Type B pancreatic cell (in vitro differentiated cells): ENCODE measurements around the gene MON1A. TPM values are rescaled to one million over a fixed set of nuclear protein-coding genes. Genes with fewer than 3 reads are reported as not detected.
"Not testable (repeated sequence)": the region's sequence is repeated elsewhere in the genome, so short reads cannot be mapped to it uniquely, and the experiment has no call there.

Experiments used
- DNase-seq: peaks from one replicate; pipeline ENCODE4 v3.0.0; 2021; ENCODE audit warnings: mixed read lengths; ENCODE audit not compliant: unreplicated experiment; ENCODE audit errors: extremely low spot score
- H3K27ac Mint-ChIP-seq: 2 replicates; pipeline ENCODE4 v1.8.0; 2021; ENCODE audit warnings: mild to moderate bottlenecking, mixed read lengths
- H3K27me3 Mint-ChIP-seq: 2 replicates; pipeline ENCODE4 v1.8.0; 2021; ENCODE audit warnings: mixed read lengths
- H3K36me3 Mint-ChIP-seq: 2 replicates; pipeline ENCODE4 v1.8.0; 2021; ENCODE audit warnings: mixed read lengths
- H3K4me1 Mint-ChIP-seq: one replicate; pipeline ENCODE4 v1.8.0; 2021; ENCODE audit warnings: mixed read lengths; ENCODE audit not compliant: unreplicated experiment
- H3K4me3 Mint-ChIP-seq: 2 replicates; pipeline ENCODE4 v1.8.0; 2021; ENCODE audit warnings: mild to moderate bottlenecking, mixed read lengths
- H3K9me3 Mint-ChIP-seq: 2 replicates; pipeline ENCODE4 v1.8.0; 2021; ENCODE audit warnings: mixed read lengths
- CTCF ChIP-seq: fragments of 200-600 bp; sonication (generic); conservative IDR thresholded peaks from 2 replicates; pipeline ENCODE4 v1.5.0; 2021; ENCODE audit warnings: antibody characterized with exemption, mild to moderate bottlenecking
- total RNA-seq: library from RNA; stranded (reverse); gene quantifications from 2 replicates; pipeline ENCODE4 v1.2.1, GENCODE V29; 2021; ENCODE audit warnings: low replicate concordance

MON1A gene
- total RNA-seq, 1 donor from 2014 or later: 8.8 TPM

- Mint-ChIP-seq H3K9me3 (no peaks in the 10 kb centered on the region), H3K27ac (no peak overlapping the region), H3K4me3 (peak overlapping the region; percentile 92), H3K27me3 (no peaks in the 10 kb centered on the region), H3K36me3 (no peaks in the 10 kb centered on the region), H3K4me1 (peaks cover 9% of the 10 kb centered on the region)
- TF ChIP-seq CTCF: no peak
- DNase-seq: no peak
These were observed 1.8 kb downstream of the MON1A start for GRCh38 chr3:49927798-49928197.

GRCh38 chr3:49926117-49926728, 3.4 kb downstream of the MON1A start:
- Mint-ChIP-seq H3K27ac (no peak overlapping the region), H3K9me3 (no peaks in the 10 kb centered on the region), H3K4me1 (peaks cover 9% of the 10 kb centered on the region), H3K27me3 (no peaks in the 10 kb centered on the region), H3K36me3 (no peaks in the 10 kb centered on the region), H3K4me3 (no peak overlapping the region)
- no peak for TF ChIP-seq CTCF
- no peak for DNase-seq

- Mint-ChIP-seq H3K4me1 (peaks cover 9% of the 10 kb centered on the region), H3K27ac (no peak overlapping the region), H3K27me3 (no peaks in the 10 kb centered on the region), H3K36me3 (no peaks in the 10 kb centered on the region), H3K4me3 (no peak overlapping the region), H3K9me3 (no peaks in the 10 kb centered on the region)
- no peak for DNase-seq
- TF ChIP-seq CTCF: no peak
These were observed 4.1 kb downstream of the MON1A start for GRCh38 chr3:49925485-49925884.

GRCh38 chr3:49924683-49925082, 4.9 kb downstream of the MON1A start:
- Mint-ChIP-seq H3K27ac (no peak overlapping the region), H3K4me1 (peaks cover 4% of the 10 kb centered on the region), H3K4me3 (no peak overlapping the region), H3K36me3 (peaks cover 5% of the 10 kb centered on the region), H3K9me3 (no peaks in the 10 kb centered on the region), H3K27me3 (no peaks in the 10 kb centered on the region)
- DNase-seq: no peak
- TF ChIP-seq CTCF: no peak

GRCh38 chr3:49917806-49918590, 11.6 kb downstream of the MON1A start:
- not testable (repeated sequence) for H3K36me3 Mint-ChIP-seq, H3K27me3 Mint-ChIP-seq, H3K4me1 Mint-ChIP-seq, H3K4me3 Mint-ChIP-seq, H3K27ac Mint-ChIP-seq, H3K9me3 Mint-ChIP-seq, DNase-seq

- Mint-ChIP-seq H3K4me1 (no peaks in the 10 kb centered on the region), H3K9me3 (no peaks in the 10 kb centered on the region), H3K36me3 (peaks cover 13% of the 10 kb centered on the region), H3K27me3 (peaks cover 6% of the 10 kb centered on the region), H3K27ac (no peak overlapping the region), H3K4me3 (no peak overlapping the region)
- TF ChIP-seq CTCF: no peak
- DNase-seq: no peak
These were observed 12.9 kb downstream of the MON1A start for GRCh38 chr3:49916686-49917085.
